Endothelial cell of umbilical vein (primary cell): ENCODE results near the gene BEND3. TPM values are rescaled to one million over a fixed set of nuclear protein-coding genes. Genes with fewer than 3 reads are reported as not detected.

Experiments used
- BruUV-seq: library from RNA; stranded (reverse); fragments of 400-500 nt; replicated peaks from 2 replicates; lab custom pipeline; 2021; lab: Mats Ljungman, UMichigan
- CTCF ChIA-PET: fragments of 300-600, 350-600 bp; sonication (Branson Sonifier 250); formaldehyde crosslinking; loops from one replicate; lab custom pipeline; 2021; ENCODE audit warnings: antibody characterized with exemption, inconsistent platforms; lab: Charles Lee
- POLR2A ChIA-PET: fragments of 300-600, 350-600 bp; sonication (Branson Sonifier 250); formaldehyde crosslinking; loops from one replicate; lab custom pipeline; 2021; ENCODE audit warnings: antibody characterized with exemption, inconsistent platforms; lab: Charles Lee
- DNase-seq: peaks from one replicate; pipeline ENCODE4 v3.0.0-alpha.2; 2011; ENCODE audit warnings: low read depth, low spot score
- FAIRE-seq: peaks from 2 replicates; lab custom pipeline; 2011; peaks lifted over from hg19 to GRCh38; lab: Jason Lieb, UNC
- H2AFZ ChIP-seq: 2 replicates; pipeline ENCODE4 v1.6.0; 2012; ENCODE audit warnings: low read depth, low read length, control low read depth, inconsistent platforms
- H3K27ac ChIP-seq: 2 replicates; pipeline ENCODE4 v1.5.1; 2011; ENCODE audit warnings: low read depth, mild to moderate bottlenecking, control low read depth, low read length, moderate library complexity; ENCODE audit not compliant: insufficient read depth
- H3K27me3 ChIP-seq, 2 experiments: 2 replicates each; pipeline versions ENCODE4 v1.6.0 to v1.6.1; 2011; ENCODE audit warnings: low read length in 2 of 2, mixed read lengths in 1 of 2; ENCODE audit not compliant: control insufficient read depth in 2 of 2, insufficient read depth in 2 of 2
- H3K36me3 ChIP-seq, 2 experiments: 2 replicates in 1 of 2; 3 replicates in 1 of 2; pipeline ENCODE4 v1.5.1; 2011; ENCODE audit warnings: low read length in 2 of 2, mild to moderate bottlenecking in 1 of 2, moderate library complexity in 1 of 2; ENCODE audit not compliant: control insufficient read depth in 2 of 2, insufficient read depth in 2 of 2; ENCODE audit errors: extremely low read depth in 1 of 2
- H3K4me1 ChIP-seq: 3 replicates; pipeline ENCODE4 v1.5.1; 2011; ENCODE audit warnings: mild to moderate bottlenecking, low read length; ENCODE audit not compliant: control insufficient read depth, insufficient read depth; ENCODE audit errors: extremely low read depth
- H3K4me2 ChIP-seq: 2 replicates; pipeline ENCODE4 v1.6.1; 2011; ENCODE audit warnings: low read length, control low read depth, mixed read lengths; ENCODE audit not compliant: insufficient read depth
- H3K4me3 ChIP-seq, 3 experiments: fragments of 200-600 bp in 1 of 3; sonication (generic), shearing (Covaris generic) in 1 of 3; replicated peaks in 1 of 3; 2 replicates each; pipeline ENCODE4 v1.5.1; 2011 to 2016; ENCODE audit warnings: control low read depth in 3 of 3, low read length in 3 of 3, mild to moderate bottlenecking in 2 of 3, inconsistent platforms in 1 of 3, low read depth in 1 of 3, moderate library complexity in 1 of 3; ENCODE audit not compliant: insufficient read depth in 1 of 3
- H3K79me2 ChIP-seq: 2 replicates; pipeline ENCODE4 v1.6.0; 2012; ENCODE audit warnings: low read length, inconsistent platforms; ENCODE audit not compliant: control insufficient read depth, insufficient read depth
- H3K9ac ChIP-seq: replicated peaks from 2 replicates; pipeline ENCODE3; 2011; ENCODE audit warnings: low read length, control low read depth; ENCODE audit not compliant: insufficient read depth; ENCODE audit errors: extremely low read depth
- H3K9me1 ChIP-seq: replicated peaks from 3 replicates; pipeline ENCODE4 v1.6.0; 2011; ENCODE audit warnings: mild to moderate bottlenecking, low read length; ENCODE audit not compliant: control insufficient read depth, insufficient read depth; ENCODE audit errors: extremely low read depth
- H3K9me3 ChIP-seq: replicated peaks from 2 replicates; pipeline ENCODE4 v1.5.1; 2012; ENCODE audit warnings: low read length, inconsistent platforms; ENCODE audit not compliant: control insufficient read depth, insufficient read depth
- H4K20me1 ChIP-seq: replicated peaks from 2 replicates; pipeline ENCODE3; 2011; ENCODE audit warnings: mild to moderate bottlenecking, low read length; ENCODE audit not compliant: control insufficient read depth, insufficient read depth; ENCODE audit errors: extremely low read depth
- CTCF ChIP-seq, 2 donors: IDR thresholded peaks; 1 replicate in 1 of 2; 2 replicates in 1 of 2; pipeline ENCODE4 v1.5.1; 2011; ENCODE audit warnings: low read length in 2 of 2, mild to moderate bottlenecking in 2 of 2, moderate library complexity in 2 of 2, control low read depth in 1 of 2, inconsistent platforms in 1 of 2, low read depth in 1 of 2; ENCODE audit not compliant: insufficient read depth in 1 of 2; ENCODE audit errors: extremely low read depth in 1 of 2
- EZH2 ChIP-seq: IDR thresholded peaks from 2 replicates; pipeline ENCODE4 v1.6.1; 2012; ENCODE audit warnings: borderline replicate concordance, low read depth, mild to moderate bottlenecking, moderate library complexity, low read length, inconsistent platforms; ENCODE audit not compliant: severe bottlenecking
- FOS ChIP-seq: IDR thresholded peaks from 2 replicates; pipeline ENCODE4 v1.6.1; 2011; ENCODE audit warnings: mild to moderate bottlenecking, low read length, moderate library complexity, borderline replicate concordance; ENCODE audit not compliant: insufficient read depth
- GATA2 ChIP-seq: IDR thresholded peaks from 2 replicates; pipeline ENCODE4 v1.7.0; 2011; ENCODE audit warnings: low read depth, mild to moderate bottlenecking, moderate library complexity, mixed read lengths, low read length; ENCODE audit not compliant: insufficient read length, insufficient read depth
- JUN ChIP-seq: IDR thresholded peaks from 2 replicates; pipeline ENCODE4 v1.6.1; 2011; ENCODE audit warnings: borderline replicate concordance, low read depth; ENCODE audit not compliant: insufficient read length, insufficient read depth
- MYC ChIP-seq: IDR thresholded peaks from one replicate; pipeline ENCODE4 v1.6.1; 2011; ENCODE audit warnings: mild to moderate bottlenecking, low read depth, low read length
- POLR2A ChIP-seq: IDR thresholded peaks from 2 replicates; pipeline ENCODE4 v1.6.1; 2012; ENCODE audit warnings: low read depth, mild to moderate bottlenecking, control low read depth, low read length
- POLR2AphosphoS5 ChIP-seq: IDR thresholded peaks from 2 replicates; pipeline ENCODE4 v1.6.1; 2012; ENCODE audit warnings: low read depth, mild to moderate bottlenecking, control low read depth, low read length, moderate library complexity; ENCODE audit not compliant: insufficient read depth
- dilution Hi-C: fragments of 300-500 bp; cut with MboI; formaldehyde crosslinking; loops from one replicate; pipeline ENCODE4 v1.15.0; 2019; ENCODE audit warnings: low sequenced_read_pairs; ENCODE audit not compliant: extremely low pct_ligation_motif_present
- intact Hi-C: fragments of 100-400 bp; cut with micrococcal nuclease; formaldehyde crosslinking; loops from one replicate; pipeline ENCODE4 v1.10.0; 2022
- polyA plus RNA-seq, 4 experiments: library from polyadenylated mRNA; depleted of rRNA in 3 of 4; stranded (reverse) in 3 of 4; unstranded in 1 of 4; fragments of >200 nt; gene quantifications; 2 replicates each; pipeline versions ENCODE4 v1.2.1 to v1.2.3, GENCODE V29; 2011 to 2012; ENCODE audit warnings: missing spikeins in 1 of 4
- total RNA-seq: library from RNA; stranded (reverse); gene quantifications from 2 replicates; pipeline ENCODE4 v1.2.3, GENCODE V29; 2021

BEND3 gene
- total and polyA plus RNA-seq, 2 donors (not counting 3 experiments of a cell fraction or from before 2014, with no cell fraction given), result 1.6 to 4.8 TPM

- no peak for FAIRE-seq
- Histone ChIP-seq H3K27ac (no peak overlapping the region), H3K27me3 (no peaks in the 10 kb centered on the region), H3K36me3 (no peaks in the 10 kb centered on the region), H3K9me3 (no peaks in the 10 kb centered on the region), H2AFZ (no peak overlapping the region), H3K9me1 (no peaks in the 10 kb centered on the region), H3K4me3 (no peak overlapping the region), H3K4me2 (no peak overlapping the region), H3K79me2 (no peaks in the 10 kb centered on the region), H3K4me1 (peaks cover 6% of the 10 kb centered on the region), H3K9ac (no peak overlapping the region), H4K20me1 (no peaks in the 10 kb centered on the region)
- no TSS peak for BruUV-seq
- intact Hi-C loops, result no loop called here
- dilution Hi-C loops, result no loop called here
- TF ChIP-seq EZH2 (no peak), CTCF (IDR thresholded peaks at IDR 0.05; ENCODE audit: extremely low read depth in 1 of 2, insufficient read depth in 1 of 2, low read depth in 1 of 2, low read length in 2 of 2) (no peak), POLR2AphosphoS5 (no peak), MYC (no peak), JUN (no peak), POLR2A (no peak)
- DNase-seq, result no peak
- POLR2A ChIA-PET, result no interaction called here
- CTCF ChIA-PET, result interaction anchor here (1.4 to 2.2 kb wide), 3 partner anchors 9 to 724 kb away, joined by 5 to 11 read pairs (median 7); partner anchors contain the start of gene BEND3
Measured at GRCh38 chr6:107124934-107125348, 9.6 kb upstream of the BEND3 start.

GRCh38 chr6:107123501-107123900 lies 8.2 kb upstream of the BEND3 start:
- Histone ChIP-seq H3K4me1 (peaks cover 6% of the 10 kb centered on the region), H2AFZ (no peak overlapping the region), H3K36me3 (no peaks in the 10 kb centered on the region), H3K4me3 (no peak overlapping the region), H3K27me3 (no peaks in the 10 kb centered on the region), H3K9me1 (no peaks in the 10 kb centered on the region), H4K20me1 (no peaks in the 10 kb centered on the region), H3K9me3 (no peaks in the 10 kb centered on the region), H3K27ac (no peak overlapping the region), H3K4me2 (no peak overlapping the region), H3K9ac (no peak overlapping the region), H3K79me2 (no peaks in the 10 kb centered on the region)
- dilution Hi-C loops, result no loop called here
- DNase-seq (no peak), FAIRE-seq (no peak)
- POLR2A ChIA-PET, result no interaction called here
- TF ChIP-seq FOS (no peak), EZH2 (no peak), MYC (no peak), GATA2 (no peak)
- BruUV-seq, result no TSS peak
- CTCF ChIA-PET, result no interaction called here
- intact Hi-C loops, result no loop called here
